ENCODE data around the gene UBXN11.

Gene UBXN11

DNA sequence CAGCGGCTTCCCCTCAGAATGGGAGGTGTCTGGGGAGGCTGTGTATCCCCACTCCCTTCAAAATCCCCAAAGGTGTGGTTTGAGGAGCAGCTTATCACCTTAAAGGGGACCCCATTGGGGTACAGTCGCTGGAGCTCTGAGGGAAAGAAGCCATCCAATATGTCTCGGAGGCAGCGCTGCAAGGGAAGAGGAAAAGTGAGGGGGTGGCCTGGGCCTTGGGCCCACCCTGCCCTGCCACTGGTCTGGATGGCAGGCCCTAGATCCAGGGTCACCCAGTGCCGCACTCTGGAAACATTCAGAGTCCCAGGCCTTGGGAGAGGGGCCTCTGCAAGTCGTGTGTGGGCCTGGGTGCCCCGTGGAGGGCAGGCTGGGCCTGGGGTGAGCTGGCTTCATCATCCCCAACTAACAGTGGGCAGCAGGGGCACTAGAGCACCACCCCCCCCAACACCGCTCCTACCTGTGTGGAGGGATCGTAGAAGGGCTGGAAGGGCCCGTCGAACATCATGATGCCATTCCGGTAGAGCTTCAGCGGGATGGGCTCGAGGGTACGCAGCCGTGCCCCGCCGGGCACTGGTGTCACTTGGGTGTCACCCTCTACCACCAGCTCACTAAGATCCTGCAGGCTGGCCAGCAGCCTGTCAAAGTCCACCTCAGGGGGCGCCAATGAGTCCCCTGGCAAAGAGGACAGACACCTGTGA lies 20.9 kb downstream of the UBXN11 start:
- peak in 1 of 2 donors; percentile 54 for DNase-seq

DNA sequence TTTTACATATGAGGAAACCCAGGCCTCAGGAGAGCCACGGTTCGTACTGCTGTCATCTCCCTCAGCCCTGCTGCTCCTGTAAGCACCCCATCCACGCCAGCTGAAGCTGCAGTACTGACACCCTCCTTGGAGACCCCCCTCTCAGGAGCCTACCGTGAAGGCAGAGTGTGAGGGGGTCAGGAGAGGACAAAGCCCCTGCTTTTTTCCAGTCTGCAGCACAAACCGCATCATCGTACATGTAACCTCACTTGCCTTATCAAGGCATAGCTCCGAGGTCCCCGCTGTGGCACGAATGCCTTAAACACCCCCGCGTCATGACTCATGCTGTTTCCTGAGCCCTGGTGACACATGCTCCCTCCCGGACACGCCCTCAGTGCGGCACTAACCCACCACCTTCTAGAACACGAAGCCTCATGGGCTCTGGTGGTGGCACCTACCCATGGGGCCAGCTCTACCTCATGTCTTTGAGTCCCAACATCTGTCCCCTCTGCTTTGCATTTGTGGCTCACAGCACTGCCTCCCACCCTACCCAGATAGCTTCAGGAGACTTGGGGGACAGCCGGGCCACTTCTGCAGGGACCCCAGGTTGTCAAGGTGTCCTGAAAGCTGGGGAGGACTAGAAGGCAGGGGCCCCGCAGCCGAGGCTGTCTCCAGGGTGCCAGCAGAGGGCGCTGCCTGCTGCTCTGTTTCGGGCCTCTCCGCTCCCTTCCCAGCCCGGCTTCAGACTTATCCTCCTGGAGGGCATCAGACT lies 21.7 kb downstream of the UBXN11 start:
- DNase-seq: peak; percentile 91 to 98

DNA sequence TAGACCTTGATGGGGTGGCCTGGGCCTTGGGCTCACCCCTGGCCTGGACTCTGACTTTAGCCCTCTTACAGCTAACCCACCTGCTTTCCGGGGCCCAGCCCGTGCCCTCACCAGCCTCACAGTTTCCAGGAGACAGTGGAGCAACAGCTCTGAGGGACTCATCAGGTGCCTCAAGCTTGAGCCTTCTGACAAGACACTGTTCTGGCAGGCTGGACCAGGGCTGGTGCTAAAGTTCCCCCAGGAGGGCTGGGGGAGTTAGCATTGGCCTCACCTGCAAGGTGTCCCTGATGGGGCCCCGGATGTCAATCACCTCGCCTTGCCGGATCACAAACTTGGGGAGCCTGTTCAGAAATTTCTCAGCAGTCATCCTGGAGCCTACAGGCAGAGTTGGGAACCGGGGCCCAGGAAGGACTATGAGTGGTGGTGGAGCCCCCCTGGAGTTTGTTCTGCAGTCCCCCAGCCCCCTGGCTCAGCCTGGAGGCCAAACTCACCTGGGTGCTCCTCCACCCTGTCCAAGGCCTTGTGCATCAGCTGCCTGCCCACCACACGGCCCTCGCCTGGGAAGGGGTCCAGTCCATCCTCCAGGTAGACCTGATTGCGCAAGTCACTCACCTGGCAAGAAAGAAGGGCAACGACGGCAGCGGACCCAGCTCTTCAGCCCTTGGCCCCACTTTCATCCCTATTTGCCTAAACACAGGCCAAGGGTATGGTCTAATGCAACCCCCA lies 22.4 kb downstream of the UBXN11 start:
- DNase-seq: no peak

DNA sequence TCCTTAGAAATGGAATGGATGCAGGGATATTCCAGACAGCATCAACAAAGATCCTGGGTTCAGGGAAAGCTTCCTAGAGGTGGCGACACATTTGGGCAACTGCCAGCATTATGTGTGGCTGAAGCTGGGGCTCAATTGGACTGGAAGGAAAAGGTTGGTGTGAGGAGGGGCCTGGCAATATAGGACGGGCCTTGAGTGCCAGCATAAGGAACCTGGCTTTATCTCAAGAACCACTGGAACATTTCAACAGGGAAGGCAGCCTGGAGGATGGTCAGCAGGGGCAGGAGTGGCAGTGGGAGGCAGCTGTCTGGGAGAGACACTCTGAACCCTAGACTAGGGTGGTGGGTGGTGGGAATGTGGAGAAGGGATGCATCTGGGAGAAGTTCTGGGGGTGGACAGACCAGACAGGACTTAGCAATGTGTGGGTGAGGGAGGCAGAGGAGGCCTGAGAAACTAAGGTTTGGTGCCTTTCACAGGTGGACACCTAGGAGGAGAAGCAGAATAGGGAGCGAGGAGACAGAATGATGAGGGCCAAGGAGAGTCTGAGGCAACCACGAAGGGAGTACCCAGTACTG lies 23.1 kb downstream of the UBXN11 start:
- peak in 1 of 2 donors; percentile 52 for DNase-seq

DNA sequence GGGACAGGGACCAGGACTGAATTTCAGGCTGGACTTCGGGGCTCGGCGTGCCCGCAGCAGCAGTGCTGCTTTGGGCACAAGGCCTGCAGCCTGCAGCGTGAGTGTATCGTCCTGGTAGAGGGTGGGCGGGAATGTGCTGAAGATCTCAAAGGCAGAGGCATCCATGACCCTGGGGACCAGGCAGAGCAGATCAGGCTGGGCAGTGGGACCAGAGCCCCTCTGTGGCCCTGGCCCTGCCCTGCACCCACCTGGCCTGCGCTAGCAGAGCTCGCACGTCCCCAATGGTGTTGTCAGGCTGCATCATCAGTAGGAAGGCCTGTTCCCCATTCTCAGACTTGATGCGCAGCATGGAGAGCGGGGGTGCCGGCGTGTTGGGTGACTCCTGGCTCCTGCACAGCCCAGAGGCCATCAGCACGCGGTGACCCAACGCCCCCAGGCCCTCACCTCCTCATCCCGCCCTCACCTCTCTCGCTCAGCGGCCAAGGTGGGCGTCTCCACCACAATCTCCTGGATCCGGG lies 24.0 kb downstream of the UBXN11 start:
- DNase-seq: peak in 1 of 2 donors; percentile 44

DNA sequence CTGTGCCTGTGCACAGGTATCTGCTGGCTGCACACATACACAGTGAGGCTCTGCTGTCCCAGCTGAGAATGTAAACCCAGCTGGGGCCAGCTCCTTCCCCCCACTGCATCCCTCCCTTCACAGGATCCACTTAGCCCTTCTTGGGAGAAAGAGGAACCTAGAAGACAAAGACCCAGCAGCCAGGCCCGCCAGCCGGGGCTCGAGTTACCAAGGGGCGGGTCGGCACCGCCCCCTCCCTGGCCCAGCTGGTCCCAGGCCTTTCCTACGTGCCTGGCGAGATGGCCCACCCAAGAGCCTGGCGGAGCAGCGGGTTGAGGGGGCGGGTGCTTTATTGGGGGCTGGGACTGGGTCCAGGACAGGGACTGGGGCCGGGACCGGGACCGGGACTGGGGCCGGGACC lies 24.5 kb downstream of the UBXN11 start:
- DNase-seq: peak; percentile 40 to 69

DNA sequence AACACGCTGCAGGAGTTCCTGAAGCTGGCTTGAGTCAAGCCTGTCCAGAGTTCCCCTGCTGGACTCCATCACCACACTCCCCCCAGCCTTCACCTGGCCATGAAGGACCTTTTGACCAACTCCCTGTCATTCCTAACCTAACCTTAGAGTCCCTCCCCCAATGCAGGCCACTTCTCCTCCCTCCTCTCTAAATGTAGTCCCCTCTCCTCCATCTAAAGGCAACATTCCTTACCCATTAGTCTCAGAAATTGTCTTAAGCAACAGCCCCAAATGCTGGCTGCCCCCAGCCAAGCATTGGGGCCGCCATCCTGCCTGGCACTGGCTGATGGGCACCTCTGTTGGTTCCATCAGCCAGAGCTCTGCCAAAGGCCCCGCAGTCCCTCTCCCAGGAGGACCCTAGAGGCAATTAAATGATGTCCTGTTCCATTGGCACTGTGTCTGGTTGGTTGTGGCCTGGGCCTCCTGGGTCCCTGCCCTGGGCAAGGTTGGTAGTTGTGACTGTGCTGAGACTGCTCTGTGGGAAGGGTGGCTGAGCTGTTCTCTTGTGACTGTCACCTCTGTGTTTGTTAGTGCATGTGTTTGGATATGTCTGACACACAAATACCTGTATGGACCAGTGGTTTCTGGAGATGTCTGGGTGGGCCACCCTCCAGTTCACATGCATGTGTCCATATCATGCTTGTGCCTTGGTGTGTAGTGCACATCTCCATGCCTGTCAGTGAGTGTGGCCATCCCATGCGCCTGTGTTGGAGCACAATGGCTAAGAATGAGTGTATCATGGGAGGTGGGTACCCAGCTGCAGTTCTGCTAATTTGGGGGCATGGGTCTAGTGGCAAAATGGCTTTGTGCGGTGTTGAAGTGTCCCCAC lies 25.1 kb downstream of the UBXN11 start:
- DNase-seq: no peak

DNA sequence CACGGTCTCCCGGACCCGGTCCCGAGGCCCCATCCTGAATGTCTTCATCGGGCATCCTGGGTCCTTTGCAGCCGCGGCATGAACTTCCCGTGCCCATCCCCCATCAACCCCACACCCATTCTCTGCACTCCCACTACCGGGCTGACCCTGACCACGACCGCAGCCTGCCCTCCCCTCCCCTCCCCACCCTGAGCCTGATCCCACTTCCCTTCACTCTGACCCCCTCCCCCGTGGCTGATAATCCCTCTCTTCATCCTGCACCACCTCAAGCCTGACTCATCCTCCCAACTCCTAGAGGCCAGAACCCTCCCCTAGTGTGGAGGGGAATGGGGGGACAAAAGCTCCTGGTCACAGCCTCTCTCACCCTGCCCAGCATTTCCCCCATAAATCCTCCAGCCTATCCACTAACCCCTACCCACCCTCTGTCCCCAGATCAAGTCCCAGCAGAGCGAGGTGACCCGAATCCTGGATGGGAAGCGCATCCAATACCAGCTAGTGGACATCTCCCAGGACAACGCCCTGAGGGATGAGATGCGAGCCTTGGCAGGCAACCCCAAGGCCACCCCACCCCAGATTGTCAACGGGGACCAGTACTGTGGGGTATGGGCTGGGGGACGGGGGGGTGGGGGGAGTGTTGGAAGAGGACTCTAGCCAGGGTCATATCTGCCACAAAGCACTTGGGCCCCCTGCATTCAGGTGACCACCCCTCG lies 25.9 kb downstream of the UBXN11 start:
- peak in 1 of 2 donors; percentile 66 for DNase-seq

DNA sequence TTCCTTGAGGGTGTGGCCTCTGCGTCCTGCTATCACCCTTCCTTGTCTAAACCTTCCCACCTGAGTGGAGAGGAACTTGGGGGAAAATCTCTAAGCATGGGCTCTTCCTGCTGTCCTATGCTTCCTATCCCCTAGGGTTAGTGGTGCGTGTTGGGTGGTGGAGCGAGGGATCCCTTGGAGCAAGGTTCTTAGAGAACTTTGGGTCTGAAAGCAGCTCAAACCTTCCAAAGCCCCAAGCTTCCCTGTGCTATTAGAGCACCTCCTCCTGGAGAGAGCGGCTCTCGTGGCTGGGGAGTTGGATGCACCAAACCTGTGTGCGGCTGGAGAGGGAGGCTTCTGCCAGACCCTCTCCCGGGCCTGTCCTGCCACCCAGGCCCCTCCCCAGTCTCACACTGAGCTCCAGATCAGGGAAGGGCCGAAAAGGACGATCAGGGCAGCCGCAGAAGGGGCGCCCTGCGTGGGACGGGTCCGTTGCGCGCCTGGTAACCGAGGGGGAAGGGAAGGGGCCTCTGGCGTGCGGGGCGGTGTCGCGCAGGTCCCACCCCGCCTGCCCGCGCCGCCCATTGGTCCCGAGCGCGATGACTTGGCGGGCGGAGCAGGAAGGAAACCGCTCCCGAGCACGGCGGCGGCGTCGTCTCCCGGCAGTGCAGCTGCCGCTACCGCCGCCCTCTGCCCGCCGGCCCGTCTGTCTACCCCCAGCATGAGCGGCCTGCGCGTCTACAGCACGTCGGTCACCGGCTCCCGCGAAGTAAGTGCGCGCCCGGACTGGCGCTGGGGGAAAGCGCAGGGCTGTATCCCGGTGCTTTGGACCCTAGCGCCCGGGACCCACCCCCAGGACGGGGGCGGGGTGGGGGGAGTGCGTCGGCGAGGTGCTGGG lies 26.7 kb downstream of the UBXN11 start, which contains the start of gene SH3BGRL3:
SH3BGRL3 (plus strand) TSS at position 631 of the 877 bp plus-strand sequence; CDS start at position 701, 70 bp downstream.
- peak; percentile 90 to 94 for DNase-seq

DNA sequence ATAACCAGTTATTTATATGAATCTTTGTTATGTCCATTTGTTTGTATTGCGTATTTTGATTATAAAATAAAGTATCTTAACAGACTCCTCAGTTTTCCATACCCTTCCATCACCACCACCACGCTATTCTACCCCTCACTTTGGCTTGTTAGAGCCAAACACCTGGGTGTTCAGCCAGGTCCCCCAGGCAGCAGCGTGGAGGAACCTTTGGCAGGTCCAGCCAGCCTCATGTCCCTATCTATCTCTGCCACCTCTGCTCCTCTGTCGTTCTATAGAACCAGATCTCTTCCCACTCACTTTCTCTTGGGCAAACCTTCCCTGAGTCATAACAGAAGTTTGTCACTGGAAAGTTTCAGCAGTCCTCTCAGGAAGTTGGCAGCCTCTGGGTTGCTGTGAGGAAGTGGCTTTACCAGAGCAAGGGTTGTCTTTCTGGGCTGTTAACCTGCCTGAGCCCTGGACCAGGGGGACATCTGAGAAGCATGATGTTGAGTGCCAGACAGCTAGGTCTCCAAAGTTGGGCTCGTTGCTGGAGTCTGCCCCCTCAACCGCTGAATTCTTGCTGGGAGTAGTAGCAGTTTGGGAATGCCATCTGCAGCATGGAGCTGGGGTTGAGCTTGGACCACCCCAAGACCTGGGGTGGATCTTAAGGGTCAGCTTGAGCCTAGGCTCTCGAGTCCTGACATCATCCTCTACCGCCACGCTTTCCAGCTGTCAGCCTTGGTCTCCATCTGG lies 27.5 kb downstream of the UBXN11 start:
- peak; percentile 97 to 98 for DNase-seq

DNA sequence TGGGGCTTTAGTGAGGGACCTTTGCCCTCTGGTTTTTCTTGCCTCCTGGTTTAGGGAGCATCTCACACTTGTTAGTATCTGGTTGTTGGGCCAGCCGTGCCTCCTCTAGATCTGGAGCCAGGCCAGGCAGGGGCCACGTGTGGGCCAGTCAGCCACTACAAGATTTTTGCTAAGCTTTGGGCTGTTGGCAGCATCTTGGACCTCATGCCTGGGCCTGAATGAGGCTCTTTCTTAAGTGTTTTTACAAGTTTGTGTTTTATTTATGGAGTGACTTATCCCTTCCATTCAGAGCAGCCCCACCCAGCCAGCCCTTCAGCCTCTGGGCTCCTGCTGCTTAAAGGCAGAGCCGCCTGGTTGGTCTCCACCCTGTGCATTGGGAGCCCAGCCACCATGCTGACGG lies 28.1 kb downstream of the UBXN11 start:
- no peak for DNase-seq

DNA sequence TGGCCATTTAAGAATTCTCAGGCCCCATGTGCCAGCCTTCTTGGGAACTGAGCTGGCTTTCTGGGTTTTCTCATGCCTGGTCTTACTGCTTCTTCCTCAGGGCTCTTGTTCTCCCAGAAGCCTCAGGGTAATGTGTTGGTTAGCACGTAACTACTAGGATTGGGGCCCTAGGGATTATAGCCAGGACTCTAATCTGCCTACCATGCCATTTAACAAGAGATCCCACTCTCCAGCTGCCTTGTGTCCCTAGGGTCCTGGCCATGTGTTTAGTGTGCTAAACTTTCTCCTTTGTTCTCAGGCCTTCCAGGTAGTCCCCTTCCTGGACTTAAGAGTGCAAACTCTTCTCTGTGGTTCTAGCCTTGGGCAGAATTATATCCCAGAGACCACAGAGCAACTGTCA lies 28.7 kb downstream of the UBXN11 start:
- no peak for DNase-seq

DNA sequence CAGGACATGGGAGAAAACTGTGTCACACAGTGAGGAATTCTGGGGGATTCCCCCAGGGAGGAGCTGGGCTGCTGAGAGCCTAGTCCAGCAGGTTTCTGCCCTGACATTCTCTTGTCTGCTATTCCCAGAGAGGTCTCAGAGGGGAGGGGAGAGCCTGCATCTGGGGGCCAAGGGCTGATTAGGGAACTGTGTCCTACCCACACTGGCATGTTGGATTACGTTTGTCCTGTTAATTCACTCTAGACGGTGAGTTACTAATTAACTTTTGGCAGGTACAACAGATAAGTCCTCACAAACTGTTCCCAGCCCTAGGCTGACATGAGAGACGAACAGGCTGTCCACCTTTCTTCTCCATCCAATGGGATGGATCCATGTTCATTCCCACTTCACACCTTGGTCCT lies 29.2 kb downstream of the UBXN11 start:
- no peak for DNase-seq

DNA sequence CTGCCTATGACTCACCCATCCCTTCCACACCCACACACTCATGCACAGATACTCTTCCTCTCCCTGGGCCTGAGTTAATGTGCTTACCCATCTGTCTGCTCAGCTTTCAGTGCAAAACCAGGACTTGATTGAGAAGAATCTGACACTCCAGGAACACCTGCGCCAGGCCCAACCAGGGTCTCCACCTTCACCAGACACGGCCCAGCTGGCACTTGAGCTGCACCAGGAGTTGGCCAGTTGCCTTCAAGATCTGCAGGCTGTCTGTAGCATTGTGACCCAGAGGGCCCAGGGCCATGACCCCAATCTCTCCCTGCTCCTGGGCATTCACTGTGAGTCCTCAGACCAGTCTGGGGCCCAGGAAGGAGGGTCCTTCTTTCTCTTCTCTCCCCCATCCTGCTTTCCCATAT lies 30.0 kb downstream of the UBXN11 start:
- DNase-seq: no peak

DNA sequence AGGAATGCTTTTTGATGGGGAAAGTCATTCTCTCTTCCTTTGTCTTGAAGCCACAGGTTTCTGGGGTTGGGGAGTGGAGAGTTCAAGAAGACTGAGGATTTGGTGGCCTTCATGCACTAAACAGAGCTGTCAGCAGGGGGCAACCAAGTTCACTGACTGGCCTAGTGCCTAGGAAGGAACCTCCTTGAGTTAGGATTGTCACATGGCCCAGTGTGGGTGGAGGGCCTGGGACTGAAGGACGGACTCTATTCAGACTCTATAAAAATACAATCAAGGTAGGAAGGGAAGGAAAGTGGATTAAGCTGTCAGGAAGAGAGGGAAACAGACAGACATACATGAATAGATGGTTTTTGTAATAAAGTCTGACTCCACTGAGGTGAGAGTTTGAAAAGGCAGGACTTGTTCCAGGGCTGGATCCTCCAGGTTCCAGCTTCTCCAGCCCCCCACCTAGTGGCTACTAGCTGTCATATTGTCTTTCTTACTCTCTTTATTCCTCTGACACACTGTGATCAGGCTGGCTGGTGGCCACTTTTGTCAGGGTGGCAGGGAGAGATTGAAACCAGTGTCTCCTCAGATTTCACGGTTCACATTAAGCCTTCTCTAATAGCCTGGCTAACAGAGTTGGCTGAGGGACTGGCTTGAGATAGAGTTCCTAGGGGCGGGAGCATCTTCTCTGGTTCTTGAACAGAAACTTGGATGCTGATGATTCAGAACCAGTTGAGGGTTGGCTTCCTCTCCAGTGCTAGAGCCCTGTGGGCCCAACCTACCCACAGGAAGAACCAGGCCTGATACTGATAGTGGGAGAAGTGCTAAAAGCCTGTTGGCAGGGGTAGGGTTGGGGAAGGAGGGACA lies 30.6 kb downstream of the UBXN11 start:
- peak; percentile 97 to 98 for DNase-seq

DNA sequence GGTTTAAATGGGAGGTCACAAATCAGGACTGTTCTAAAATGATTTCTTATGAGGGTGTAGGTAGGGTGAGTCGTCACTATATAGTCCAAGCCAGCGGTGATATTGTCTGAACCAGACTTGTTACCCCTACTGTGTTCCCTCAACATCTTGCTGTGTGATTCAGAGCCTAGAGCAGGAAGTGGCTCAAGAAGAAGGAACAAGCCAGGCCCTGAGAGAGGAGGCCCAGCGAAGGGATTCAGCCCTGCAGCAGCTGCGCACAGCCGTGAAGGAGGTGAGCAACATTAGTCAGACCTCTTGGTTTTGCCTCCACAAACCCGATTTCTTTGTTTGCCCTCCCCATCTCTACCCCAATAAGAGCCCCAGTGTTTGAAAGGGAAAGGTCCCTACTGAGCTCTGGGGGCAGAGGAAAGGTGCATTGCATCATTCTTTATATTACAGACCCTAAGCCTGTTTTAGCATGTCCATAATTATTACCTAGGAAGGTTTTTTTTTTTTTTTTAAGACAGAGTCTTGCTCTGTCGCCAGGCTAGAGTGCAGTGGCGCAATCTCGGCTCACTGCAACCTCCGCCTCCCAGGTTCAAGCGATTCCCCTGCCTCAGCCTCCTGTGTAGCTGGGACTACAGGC lies 31.5 kb downstream of the UBXN11 start:
- peak; percentile 77 to 87 for DNase-seq

DNA sequence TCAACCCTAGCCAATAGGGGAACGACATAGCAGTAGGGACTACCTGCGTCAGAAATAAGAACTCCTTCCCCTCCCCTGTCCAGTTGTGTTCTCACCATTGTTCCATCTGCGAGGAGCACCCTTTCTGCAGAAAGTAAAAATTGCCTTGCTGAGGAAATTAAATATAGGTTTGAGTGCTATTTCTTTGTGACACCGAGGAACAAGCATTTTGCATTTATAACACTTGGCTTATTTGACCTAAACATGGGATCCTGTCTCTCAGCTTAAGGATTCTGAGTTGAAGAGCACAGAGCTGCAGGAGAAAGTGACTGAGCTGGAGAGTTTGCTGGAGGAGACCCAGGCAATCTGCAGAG lies 37.3 kb downstream of the UBXN11 start:
- DNase-seq: no peak

Data from inflammatory macrophage (primary cell).